ENCODE measurements around the gene ARHGEF4.

The ARHGEF4 gene

GRCh38 chr2:130813722-130814121, 23.0 kb upstream of the ARHGEF4 start:
- H2AFZ ChIP-seq (ENCODE audit: low read length), result no peak overlapping the region
- no peak overlapping the region for H3K4me2 ChIP-seq (ENCODE audit: low read depth, low read length, poor library complexity, severe bottlenecking)
- H3K36me3 ChIP-seq (ENCODE audit: insufficient read depth, low read length), result no peaks in the 10 kb centered on the region
- no peak overlapping the region for H3K4me3 ChIP-seq (ENCODE audit: low read length, poor library complexity, severe bottlenecking)
- no peak overlapping the region for H3K9ac ChIP-seq (ENCODE audit: low read depth, low read length, poor library complexity, severe bottlenecking)
- no peaks in the 10 kb centered on the region for H3K79me2 ChIP-seq (ENCODE audit: insufficient read depth, low read length)
- no peaks in the 10 kb centered on the region for H4K20me1 ChIP-seq (ENCODE audit: insufficient read depth, low read length, poor library complexity, severe bottlenecking)
- no peaks in the 10 kb centered on the region for H3K4me1 ChIP-seq (ENCODE audit: insufficient read depth, low read length, poor library complexity, severe bottlenecking)
- H3K9me3 ChIP-seq (ENCODE audit: insufficient read depth, low read depth, low read length), result no peaks in the 10 kb centered on the region
- H3K9me2 ChIP-seq (replicated peaks; ENCODE audit: low read depth, low read length), result no peaks in the 10 kb centered on the region
- H3F3A ChIP-seq (ENCODE audit: low read depth), result no peaks in the 10 kb centered on the region
- TF ChIP-seq CTCF (conservative IDR thresholded peaks at IDR 0.05; ENCODE audit: low read length) (no peak), EZH2phosphoT487 (IDR thresholded peaks at IDR 0.05; ENCODE audit: borderline replicate concordance) (no peak)
- H3K27me3 ChIP-seq (ENCODE audit: insufficient read depth, low read length, poor library complexity, severe bottlenecking), result no peaks in the 10 kb centered on the region

GRCh38 chr2:130814931-130815680, 21.6 kb upstream of the ARHGEF4 start:
- no peak for TF ChIP-seq EZH2phosphoT487 (IDR thresholded peaks at IDR 0.05; ENCODE audit: borderline replicate concordance)
- TF ChIP-seq CTCF (conservative IDR thresholded peaks at IDR 0.05; ENCODE audit: low read length), result no peak
- Histone ChIP-seq H3K4me1 (ENCODE audit: insufficient read depth, low read length, poor library complexity, severe bottlenecking) (no peaks in the 10 kb centered on the region), H3K27me3 (ENCODE audit: insufficient read depth, low read length, poor library complexity, severe bottlenecking) (no peaks in the 10 kb centered on the region), H3K4me2 (ENCODE audit: low read depth, low read length, poor library complexity, severe bottlenecking) (no peak overlapping the region), H3K9me2 (replicated peaks; ENCODE audit: low read depth, low read length) (no peaks in the 10 kb centered on the region), H3K9me3 (ENCODE audit: insufficient read depth, low read depth, low read length) (no peaks in the 10 kb centered on the region), H3F3A (ENCODE audit: low read depth) (no peaks in the 10 kb centered on the region), H2AFZ (ENCODE audit: low read length) (no peak overlapping the region), H4K20me1 (ENCODE audit: insufficient read depth, low read length, poor library complexity, severe bottlenecking) (no peaks in the 10 kb centered on the region), H3K79me2 (ENCODE audit: insufficient read depth, low read length) (no peaks in the 10 kb centered on the region), H3K9ac (ENCODE audit: low read depth, low read length, poor library complexity, severe bottlenecking) (no peak overlapping the region), H3K4me3 (ENCODE audit: low read length, poor library complexity, severe bottlenecking) (no peak overlapping the region), H3K36me3 (ENCODE audit: insufficient read depth, low read length) (no peaks in the 10 kb centered on the region)

- H4K20me1 ChIP-seq (ENCODE audit: insufficient read depth, low read length, poor library complexity, severe bottlenecking), result no peaks in the 10 kb centered on the region
- no peaks in the 10 kb centered on the region for H3K36me3 ChIP-seq (ENCODE audit: insufficient read depth, low read length)
- H3K9me3 ChIP-seq (ENCODE audit: insufficient read depth, low read depth, low read length), result no peaks in the 10 kb centered on the region
- no peaks in the 10 kb centered on the region for H3K9me2 ChIP-seq (replicated peaks; ENCODE audit: low read depth, low read length)
- H3K9ac ChIP-seq (ENCODE audit: low read depth, low read length, poor library complexity, severe bottlenecking), result no peak overlapping the region
- H3K4me3 ChIP-seq (ENCODE audit: low read length, poor library complexity, severe bottlenecking), result no peak overlapping the region
- H3F3A ChIP-seq (ENCODE audit: low read depth), result no peaks in the 10 kb centered on the region
- no peak overlapping the region for H3K4me2 ChIP-seq (ENCODE audit: low read depth, low read length, poor library complexity, severe bottlenecking)
- no peaks in the 10 kb centered on the region for H3K79me2 ChIP-seq (ENCODE audit: insufficient read depth, low read length)
- no peak overlapping the region for H2AFZ ChIP-seq (ENCODE audit: low read length)
- TF ChIP-seq CTCF (conservative IDR thresholded peaks at IDR 0.05; ENCODE audit: low read length) (no peak), EZH2phosphoT487 (IDR thresholded peaks at IDR 0.05; ENCODE audit: borderline replicate concordance) (no peak)
- H3K27me3 ChIP-seq (ENCODE audit: insufficient read depth, low read length, poor library complexity, severe bottlenecking), result no peaks in the 10 kb centered on the region
- no peaks in the 10 kb centered on the region for H3K4me1 ChIP-seq (ENCODE audit: insufficient read depth, low read length, poor library complexity, severe bottlenecking)
These were observed 17.9 kb upstream of the ARHGEF4 start for GRCh38 chr2:130818809-130819208.

Data from Loucy (cell line).